Islet precursor cell (in vitro differentiated cells): ENCODE measurements around the gene EPHA3.
A peak's percentile ranks its signal among the peaks of the same experiment; 100 is the strongest.

ENCODE experiments used
- DNase-seq: peaks from one replicate; pipeline ENCODE4 v3.0.0-alpha.2; 2018

The EPHA3 gene

DNA sequence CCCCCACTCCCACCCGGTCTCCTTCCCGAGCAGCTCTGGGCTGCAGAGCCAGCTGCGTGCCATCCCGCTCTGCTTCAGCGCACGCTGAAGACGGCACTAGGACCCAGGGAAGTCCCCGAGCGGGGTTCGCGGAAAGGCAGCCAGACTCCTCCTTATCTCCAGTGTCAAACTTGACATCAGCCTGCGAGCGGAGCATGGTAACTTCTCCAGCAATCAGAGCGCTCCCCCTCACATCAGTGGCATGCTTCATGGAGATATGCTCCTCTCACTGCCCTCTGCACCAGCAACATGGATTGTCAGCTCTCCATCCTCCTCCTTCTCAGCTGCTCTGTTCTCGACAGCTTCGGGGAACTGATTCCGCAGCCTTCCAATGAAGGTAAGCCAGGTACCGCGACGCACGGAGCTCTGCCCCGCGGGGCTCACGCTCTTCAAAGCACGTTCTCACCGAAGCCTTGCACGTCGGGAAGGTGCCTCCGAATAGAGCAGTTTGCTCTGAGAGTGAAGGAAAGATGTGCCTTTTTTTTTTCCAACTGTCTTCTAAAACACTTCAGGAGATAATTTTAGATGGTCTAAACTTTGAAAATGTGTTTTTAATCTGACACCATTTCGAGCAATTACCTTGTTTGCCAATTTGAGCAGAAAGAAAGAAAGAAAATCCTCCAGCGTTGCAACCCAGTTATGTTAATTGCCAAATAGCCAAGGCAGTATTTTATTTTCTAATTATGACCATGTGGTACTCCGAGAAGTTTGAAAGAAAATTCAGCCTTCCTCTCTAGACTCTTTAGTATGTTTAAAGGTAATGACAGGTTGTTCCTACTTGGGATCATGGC lies at the start of gene EPHA3:
EPHA3 (plus strand) TSS at position 161 of the 830 bp plus-strand sequence; CDS start at position 289, 128 bp downstream.
- peak; percentile 93 for DNase-seq

DNA sequence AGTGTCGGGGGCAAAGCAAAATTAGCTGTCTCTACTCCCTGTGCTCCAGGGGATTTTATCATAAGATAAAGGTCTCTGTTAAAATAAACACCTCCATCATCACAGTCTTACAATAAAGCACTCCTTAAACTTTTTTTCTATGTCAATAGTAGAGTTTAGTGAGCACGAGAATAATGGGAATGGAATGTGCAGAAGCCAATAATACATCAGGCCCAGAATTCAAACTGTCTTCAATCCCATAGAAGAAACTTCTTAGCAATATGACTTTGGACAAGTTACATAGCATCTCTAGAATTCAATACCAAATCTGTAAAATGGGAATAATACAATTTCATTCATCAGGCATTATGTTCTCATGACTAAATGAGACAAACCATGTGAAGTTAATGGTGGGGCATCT lies 49.0 kb upstream of the EPHA3 start:
- DNase-seq: no peak

DNA sequence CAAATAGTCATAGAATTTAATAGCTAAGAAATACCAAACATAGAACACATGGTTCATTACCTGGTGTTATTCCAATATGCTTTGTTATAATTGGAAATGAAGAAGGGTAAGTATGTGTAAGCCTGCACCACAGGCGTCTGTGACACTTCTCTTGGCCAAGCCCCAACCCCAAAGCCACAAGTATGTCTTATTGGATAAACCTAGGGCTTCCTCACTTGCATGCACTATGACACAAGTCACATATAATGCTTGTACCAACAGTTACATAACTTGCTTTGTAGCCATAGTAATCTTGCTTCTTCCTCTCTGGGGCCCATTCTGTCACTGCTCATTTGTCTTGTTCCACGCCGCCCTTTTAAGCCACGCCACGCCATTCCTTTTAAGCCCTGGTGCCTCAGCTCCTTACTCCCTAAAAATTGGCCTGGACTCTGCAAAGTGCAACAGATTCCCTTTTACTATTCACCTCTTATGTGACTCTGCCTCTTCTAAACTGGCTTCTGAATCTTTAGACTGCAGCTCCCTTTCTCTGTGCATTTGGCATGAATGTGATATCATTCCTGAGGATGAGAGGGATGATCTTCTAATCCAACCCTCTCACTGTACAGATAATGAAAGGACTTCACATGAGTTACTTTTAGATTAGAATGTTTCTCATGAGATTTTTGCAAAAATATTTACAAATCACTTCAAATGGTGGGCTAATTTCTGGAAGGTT lies 48.1 kb upstream of the EPHA3 start:
- DNase-seq: no peak

DNA sequence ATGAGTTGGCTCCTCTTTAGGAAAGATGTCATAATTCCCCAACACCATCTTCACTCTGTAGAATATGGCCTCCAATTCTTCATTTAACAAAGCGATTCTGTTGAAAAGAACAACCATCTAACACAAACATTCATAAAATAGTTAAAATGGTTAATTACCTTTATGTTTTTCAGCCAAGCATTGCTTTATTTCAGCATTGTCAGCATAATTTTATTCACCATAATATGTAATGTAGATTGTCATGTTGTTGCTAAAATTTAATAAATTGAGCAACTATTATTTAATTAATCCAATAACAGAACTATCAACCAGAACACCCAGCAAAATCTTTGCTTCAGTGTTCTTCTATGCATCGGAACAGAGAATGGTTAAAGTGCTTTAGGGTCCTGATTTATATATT lies 46.2 kb upstream of the EPHA3 start:
- DNase-seq: no peak

DNA sequence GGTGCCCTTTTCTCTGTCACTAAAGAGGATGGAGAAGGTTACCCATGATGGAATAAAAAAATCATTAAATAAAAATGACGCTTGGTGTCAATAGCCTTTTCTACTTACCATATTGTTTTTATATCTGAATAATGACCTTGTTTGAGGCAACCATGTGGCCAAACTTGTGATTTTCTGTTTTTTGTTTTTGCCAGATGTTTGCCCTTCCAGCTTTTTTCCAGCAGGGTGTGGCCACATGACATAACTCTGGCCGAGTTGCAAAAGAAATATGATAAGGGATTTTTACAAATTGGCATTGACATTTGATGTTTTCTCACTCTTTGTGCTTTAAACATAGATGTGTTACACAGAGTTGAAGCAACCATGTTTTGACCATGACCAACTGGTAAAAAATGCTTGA lies 39.7 kb upstream of the EPHA3 start:
- no peak for DNase-seq

DNA sequence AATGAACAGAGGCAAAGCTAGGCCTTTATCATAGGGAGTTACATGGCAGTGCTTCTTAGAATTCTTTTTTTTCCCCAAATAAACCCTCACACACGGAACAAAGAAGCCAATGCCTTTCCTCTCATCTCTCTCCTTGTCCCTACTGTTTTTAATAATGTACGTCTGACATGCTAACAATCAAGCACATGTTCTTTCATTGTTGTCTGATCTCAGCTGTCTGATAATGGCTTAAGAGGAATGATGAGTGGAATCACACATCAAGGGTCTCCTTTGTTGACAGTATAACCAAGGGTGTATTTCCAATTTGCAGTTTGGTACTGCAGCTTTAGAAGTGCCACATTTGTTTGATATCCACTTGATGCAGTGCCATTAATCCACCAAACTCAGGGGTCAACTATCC lies 34.8 kb upstream of the EPHA3 start:
- DNase-seq: no peak

DNA sequence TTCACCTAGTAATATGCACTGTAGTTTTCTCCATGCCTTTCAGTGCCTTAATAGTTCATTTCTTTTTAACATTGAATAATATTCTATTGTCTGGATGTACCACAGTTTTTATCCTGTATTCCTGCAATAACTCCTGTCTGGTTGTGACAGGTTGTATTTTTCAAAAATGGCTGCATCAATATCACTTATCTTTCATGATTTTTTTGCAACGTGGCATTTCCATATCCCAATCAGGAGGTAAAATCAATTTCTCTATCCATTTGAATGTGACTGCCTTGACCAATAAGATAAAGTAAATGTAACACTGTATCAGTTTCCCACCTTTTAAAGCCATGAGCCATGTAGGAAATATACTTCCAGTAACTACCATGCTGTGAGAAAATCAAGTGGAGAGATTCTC lies 27.5 kb upstream of the EPHA3 start:
- no peak for DNase-seq

DNA sequence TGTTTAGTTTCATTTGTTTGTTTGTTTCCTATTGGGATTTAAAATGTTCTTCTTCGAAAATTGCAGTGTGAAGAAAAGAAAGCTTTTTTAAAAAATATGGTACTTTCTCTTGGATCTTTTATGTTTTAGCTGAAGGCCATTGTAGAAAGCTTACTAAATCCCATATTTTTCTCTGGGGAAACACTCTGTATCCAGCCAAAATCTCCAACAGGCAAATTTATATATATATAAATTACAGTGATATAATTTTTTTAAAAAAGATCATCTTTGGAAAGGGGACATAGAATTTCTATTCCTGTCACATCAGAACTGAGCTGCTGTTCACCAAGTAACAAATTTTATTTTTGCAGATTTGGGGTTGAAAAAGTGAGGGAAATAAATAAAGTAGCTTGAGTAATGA lies 19.6 kb upstream of the EPHA3 start:
- DNase-seq: no peak

DNA sequence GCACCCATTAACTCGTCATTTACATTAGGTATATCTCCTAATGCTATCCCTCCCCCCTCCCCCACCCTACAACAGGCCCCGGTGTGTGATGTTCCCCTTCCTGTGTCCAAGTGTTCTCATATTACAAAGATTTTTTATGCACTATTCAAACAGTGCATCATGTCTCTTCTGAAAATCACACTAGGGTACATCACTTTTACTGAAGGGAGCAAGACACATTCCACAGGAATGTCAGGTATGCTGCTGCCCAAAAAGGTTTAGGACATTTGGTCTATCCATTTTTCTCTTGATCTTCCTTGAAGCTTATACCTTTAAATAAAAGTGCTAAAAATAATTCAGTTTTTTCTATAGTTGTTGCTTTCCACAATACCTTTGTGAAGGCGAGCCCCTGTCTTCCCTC lies 9.2 kb upstream of the EPHA3 start:
- DNase-seq: no peak

DNA sequence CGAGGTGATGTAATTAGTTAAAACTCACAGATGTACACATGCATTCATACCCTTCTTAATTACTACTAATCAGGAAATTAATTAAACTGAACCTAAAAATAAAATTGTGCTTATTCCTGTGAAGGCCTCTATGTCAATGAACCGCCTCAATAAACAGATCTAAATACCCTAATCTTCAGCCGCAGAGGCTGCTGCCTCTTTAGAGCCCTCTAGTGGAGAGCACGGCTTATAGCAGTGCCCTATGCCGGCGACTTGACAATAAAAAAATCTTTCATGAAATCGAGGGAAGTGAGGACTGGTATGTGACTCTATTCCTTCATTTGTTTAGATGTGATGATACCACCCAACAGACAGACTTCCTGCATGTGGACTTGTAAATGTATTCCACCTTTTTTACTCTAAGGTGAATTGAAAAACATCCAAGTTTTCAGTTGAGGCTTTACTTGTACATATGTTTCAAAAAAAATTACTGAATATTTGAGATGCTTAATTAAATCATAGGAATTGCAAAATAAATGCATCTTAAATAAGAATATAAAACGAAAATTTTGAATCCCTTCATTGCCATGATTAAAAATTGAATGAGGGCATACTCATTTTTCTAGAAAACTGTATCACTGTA lies 8.3 kb upstream of the EPHA3 start:
- peak; percentile 70 for DNase-seq

DNA sequence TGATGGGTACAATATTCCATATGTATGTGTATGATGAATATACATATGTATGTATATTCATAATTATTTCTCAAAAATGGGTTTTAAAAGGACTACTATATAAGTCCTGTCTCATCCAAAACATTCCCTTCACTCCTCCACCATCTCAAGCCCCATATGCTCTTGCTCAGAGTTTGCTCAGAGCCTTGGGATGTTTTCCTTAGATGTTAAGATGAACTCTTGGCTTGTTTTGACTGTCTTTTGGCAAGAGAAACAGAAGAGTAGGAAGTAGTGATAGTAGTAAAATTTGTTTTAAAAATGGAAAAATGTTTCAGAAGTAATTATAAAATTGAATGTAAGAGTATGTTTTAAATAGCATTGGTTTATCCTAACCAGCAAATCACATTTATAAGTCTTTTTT lies 6.2 kb upstream of the EPHA3 start:
- no peak for DNase-seq

DNA sequence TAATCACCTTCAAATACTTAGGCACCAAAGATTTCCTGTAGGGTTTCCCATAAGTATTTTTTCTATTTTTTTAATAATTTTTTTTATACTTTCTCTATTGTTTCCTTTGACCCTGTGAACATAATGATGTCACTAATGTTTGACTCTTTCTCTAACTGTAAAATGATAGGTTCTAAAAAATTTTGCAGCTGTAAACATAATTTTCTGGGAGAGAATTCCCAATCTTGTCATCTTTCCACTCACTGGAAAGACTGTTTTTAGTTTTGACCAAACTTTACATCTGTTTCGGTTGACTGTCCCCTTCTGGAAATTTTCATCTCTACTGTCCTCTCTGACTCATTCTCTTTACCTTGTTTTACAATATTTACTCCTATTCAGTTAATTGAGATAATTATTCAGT lies 5.5 kb upstream of the EPHA3 start:
- DNase-seq: no peak

DNA sequence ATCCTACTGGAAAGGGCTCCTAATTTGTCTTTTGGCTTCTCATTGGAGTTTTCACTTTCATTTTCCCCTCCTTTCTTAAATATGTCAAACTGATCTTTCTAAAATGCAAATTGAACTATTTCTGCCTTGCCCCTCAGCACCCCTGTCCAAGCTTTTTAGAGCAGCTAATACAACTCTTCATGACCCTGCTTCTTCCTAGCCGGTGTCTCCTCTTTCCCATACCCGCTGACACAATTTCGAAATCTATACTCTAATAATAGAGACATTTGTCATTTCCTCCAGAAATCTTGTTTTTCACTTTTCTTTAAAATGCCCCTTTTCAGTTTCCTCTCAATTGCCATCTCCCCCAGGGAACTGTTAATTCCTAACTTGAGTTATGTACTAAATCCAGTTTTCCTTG lies 2.9 kb upstream of the EPHA3 start:
- no peak for DNase-seq

DNA sequence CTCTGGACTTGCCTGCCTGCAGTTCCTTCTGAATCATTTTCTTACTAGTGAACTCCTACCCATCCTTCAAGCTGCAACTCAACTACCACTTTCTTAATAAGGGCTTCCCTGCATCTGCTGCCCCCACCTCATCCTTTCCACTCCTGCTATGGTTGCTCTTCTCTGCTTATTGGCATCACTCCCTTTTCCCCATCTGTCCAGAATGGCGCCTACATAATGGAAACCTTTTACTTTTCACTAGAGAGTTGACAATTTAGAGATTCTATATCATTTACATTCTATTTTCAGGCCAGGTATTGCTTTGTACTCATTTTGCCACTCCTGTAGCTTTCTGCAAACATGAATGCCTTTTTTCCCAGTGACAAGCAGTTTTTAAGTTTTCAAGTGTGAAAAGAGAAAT lies 1.9 kb upstream of the EPHA3 start:
- no peak for DNase-seq

DNA sequence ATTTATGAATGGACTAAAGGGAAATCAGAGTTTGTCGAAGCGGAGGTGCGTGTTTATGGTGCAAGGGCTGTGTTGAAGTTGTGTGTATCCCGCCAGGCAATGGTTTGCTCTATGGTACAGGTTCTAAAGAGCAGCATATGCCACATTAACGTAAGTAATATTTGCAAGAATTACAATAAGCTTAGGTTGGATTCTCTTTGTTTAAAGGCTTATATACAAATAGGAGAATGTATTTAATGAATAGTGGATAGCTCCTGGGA lies 800 bp downstream of the EPHA3 start:
- DNase-seq: no peak

DNA sequence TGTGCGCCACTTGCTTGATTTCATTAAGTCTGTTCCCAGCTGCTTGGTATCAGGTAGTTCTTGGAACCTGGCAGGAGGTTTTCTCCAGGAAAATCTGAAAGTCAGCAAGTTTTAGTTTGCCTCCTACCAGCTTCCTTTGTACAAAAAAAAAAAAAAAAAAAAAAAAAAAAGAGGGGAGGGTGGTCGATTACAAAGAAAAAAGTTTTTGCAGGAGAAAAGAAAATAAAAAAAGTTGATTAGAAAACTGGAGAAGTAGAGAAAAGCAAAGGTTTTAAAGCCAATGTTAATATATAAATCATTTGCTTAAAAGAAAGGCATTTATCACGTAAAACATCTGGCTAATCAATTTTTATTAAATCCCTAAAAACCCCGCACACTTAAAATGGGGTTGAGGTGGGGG lies 5.9 kb downstream of the EPHA3 start:
- DNase-seq: no peak

DNA sequence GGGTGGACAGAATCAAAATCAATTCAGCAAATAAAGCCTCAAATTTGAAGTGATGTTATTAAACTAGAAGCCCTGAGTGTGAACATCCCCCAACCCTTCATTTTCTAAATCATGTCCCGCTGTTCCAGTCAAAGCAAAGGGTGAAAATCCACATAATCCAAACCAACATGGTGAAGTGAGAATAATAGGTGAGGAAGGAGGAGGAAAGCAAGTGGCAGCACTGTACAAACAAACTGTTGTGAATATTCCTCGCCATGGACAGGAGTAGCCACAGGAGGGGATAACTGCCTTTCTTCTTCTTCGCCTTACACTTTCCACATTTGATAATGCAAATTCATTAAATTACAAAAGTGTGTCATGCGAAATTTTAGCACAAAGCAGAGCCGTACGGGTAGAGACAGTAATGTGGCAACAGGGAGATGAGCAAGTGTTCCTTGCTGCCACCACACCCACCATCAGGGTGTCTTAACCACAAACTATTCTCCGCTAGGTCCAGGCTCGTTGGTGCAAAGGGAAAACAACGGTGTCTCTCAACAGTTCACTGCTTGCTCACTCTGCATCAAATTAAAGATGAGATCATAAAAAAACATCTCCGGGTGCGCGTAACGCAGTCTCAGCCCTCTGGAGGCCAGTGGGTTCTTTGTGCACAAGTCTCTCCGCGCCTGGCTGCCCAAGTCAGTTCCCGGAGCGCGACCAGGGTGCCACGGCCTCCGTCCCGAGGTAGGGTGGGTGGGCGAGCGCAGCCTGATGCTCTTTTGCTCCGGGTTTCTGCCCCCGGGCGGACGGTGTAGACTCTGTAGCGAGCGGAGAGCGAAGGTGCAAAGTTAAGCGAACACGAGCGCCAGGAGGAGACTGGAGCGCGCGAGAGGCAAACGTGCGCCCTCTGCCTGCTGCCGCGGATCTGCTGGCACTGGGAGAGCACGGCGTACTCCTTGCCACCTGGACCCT lies 6.7 kb downstream of the EPHA3 start:
- DNase-seq: peak; percentile 91

DNA sequence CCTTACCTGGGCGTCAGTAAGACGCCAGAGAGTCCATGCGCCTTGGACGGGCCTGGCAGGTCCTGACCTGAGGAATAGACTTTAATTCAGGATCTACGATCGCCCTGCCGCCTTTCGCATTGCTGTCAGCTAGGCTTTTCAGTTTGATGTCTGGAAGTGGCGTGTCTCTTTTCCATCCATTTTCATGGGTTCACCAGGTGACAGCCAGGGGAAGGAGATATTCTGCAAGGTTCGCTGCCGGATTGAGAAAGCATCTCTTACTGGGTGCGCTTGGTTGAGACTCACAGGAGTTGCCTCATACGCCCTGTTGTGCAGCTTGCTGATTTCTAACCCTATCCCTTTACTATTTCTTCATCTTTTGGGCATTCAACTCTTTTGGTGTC lies 7.4 kb downstream of the EPHA3 start:
- no peak for DNase-seq

DNA sequence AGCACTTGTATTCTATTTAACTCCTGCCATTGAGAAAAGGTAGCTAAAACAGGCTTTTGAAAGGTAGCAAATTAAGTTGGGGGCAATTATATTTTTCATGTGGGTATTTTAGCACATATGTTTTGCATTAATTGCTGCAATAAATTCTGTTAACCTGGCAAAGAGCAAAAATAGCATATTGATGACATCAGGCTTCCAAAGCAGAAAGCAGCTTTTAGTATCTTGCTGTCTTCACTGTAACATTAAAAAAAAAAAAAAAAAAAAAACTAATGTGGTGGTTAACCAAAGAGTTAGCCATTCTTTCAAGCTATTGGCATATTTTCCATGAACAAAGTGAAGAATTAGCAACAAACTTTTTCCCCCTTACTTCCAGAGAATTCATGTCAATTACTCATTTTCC lies 9.1 kb downstream of the EPHA3 start:
- no peak for DNase-seq

DNA sequence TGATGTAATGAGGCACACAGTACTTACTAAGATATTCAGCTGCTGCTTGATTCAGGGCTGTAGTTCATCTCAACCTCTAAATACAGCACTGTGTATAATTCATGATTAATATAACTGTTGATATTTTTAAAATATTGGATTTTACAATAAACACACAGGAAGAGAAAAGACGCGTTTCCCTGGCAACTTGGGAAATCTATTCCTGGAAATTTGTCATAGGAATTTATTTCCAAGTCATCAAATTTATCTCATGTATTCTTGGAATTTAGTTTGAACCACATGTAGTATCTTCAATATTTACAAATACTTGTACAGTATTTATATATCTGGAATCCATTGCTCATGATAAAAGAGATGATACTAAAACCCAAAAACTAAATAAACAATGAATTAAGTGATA lies 30.6 kb downstream of the EPHA3 start:
- DNase-seq: no peak

DNA sequence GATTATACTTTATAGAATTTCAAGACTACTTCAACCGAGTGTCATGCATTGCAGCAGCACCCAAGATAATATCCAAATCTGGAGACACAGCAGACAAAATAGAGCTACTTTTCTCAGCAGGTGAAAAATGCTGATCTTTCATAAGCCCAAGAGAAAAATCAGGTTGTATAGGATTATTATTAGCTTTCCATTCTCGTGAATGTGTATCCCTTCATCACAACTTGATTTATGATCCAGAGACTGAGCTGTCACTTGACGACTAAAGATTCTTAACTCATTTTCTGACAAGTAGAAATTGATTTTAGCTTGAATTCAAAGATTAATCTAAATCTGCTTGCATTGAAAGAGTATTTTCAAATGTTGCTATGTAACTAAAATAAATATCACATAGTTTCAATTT lies 32.4 kb downstream of the EPHA3 start:
- DNase-seq: no peak

DNA sequence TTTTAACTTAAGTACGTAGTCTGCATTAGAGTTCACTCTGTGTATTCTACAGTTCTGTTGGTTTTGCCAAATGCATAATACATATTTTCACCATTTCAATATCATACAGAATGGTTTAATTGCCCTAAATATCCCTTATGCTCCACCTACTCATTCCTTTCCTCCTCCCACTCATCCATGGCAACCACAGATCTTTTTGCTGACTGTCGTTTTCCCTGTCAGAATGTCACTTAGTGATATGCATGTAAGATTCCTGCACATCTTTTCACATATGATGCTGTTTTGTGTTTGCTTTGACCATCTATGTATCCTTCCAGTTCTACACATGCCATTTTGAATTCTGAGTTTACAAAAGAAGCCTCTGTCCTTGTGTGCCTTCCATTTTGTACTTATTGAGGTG lies 36.7 kb downstream of the EPHA3 start:
- DNase-seq: no peak

DNA sequence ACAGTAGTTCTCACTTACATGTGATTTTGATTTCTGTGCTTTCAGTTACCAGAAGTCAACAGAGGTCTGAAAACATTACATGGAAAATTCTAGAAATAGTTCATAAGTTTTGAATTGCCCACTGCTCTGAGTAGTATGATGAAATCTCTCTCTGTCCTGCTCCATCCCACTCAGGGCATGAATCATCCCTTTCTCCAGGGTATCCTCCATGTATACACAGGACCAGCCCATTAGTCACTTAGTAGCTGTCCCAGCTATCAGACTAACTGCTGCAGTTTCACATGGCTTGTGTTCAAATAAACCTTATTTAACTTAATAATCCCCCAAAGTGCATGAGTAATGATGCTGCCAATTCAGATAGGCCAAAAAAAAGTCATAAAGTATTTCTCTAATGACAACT lies 38.6 kb downstream of the EPHA3 start:
- peak; percentile 61 for DNase-seq
